ENCODE measurements around the gene ZNF48.

The ZNF48 gene

GRCh38 chr16:30444231-30445148 lies 49.3 kb downstream of the ZNF48 start:
- no peak for DNase-seq

GRCh38 chr16:30445149-30445407 lies 49.9 kb downstream of the ZNF48 start:
- no peak for DNase-seq

DNA sequence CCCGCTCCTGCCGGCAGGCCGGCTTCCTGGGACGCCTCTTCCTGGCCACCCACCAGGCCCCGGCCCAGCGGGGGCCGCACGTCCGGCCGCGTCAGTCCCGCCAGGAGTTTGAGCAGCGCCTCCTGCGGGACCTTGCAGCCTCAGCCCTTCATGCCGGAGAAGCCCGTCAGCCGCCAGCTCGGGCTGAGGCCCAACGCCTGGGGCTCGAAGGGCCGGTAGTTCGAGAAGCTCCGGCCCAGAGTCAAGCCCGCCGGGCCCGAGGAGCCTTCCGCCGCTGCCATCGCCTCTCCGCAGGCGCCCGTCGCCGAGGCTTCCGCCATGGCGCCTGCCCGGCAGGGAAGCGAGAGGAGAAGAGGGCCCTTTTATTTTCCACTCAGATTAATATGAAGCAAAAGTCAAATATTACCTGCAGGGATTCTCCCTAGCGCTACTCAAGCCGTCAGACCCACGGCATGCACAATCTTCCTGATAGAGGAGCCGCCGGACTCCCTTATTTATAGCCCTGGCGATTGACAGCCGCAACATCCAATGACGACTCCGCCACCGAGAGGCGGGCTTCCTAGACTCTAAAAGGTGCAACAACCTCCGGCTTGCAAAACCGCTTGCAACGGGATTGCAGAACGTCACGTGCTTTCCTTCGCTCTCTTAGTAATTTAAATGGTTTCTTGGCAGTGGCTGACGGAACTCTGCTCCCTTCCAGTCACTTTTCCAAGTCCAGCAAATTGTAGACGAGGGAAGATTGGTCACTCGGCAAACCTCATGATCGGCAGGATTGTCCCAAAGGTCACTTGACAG lies 50.4 kb downstream of the ZNF48 start, which contains the start of gene SEPHS2:
SEPHS2 (minus strand) TSS at position 467 of the 795 bp plus-strand sequence; CDS start at position 320, 147 bp downstream.
- peak; percentile 94 for DNase-seq

DNA sequence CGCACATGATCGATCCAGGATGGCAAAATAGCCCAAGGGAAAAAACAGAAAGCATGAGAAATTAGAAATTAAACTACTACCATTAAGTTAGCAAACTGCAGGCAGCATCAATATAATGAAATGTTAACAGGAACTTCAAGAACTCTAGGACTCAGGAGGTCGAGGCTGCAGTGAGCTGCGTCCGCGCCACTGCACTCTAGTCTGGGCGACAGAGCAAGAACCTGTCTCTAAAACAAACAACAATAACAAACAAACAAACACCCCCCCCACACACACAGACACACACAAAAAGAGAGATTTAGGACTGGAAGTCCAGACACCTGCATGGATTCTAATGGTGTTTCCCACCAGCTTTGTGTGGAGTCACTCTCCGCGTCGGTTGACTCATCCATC lies 51.0 kb downstream of the ZNF48 start:
- DNase-seq, result no peak

GRCh38 chr16:30447512-30448226 lies 52.4 kb downstream of the ZNF48 start:
- DNase-seq, result no peak

DNA sequence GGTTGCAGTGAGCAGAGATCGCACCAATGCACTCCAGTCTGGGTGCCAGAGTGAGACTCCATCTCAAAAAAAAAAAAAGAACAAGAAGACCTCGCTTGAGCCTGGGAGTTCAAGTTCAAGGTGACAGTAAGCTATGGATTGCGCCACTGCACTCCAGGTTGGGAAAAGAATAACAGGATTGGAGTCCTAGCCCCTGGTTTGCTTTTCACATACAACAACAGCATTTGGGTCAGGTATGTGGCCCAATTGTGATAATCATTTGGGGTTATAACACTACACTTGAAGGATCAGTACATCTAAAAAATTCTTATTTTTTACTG lies 53.9 kb downstream of the ZNF48 start:
- DNase-seq, result no peak
